BLaER1 (cell line): ENCODE measurements around the gene FBXO11.
A peak's percentile ranks its signal among the peaks of the same experiment; 100 is the strongest.
"Not testable (repeated sequence)": the region's sequence is repeated elsewhere in the genome, so short reads cannot be mapped to it uniquely, and the experiment has no call there.

Source experiments
- H3K27ac ChIP-seq: shearing (Covaris generic); formaldehyde crosslinking; 2 replicates; pipeline ENCODE4 v1.8.1; 2022
- H3K27me3 ChIP-seq: shearing (Covaris generic); formaldehyde crosslinking; 2 replicates; pipeline ENCODE4 v1.8.1; 2022
- H3K36me3 ChIP-seq: shearing (Covaris generic); formaldehyde crosslinking; 2 replicates; pipeline ENCODE4 v1.8.1; 2022
- H3K4me1 ChIP-seq: shearing (Covaris generic); formaldehyde crosslinking; 2 replicates; pipeline ENCODE4 v1.8.1; 2022
- H3K4me2 ChIP-seq: shearing (Covaris generic); formaldehyde crosslinking; 2 replicates; pipeline ENCODE4 v1.8.1; 2022
- H3K4me3 ChIP-seq: shearing (Covaris generic); formaldehyde crosslinking; 2 replicates; pipeline ENCODE4 v1.8.1; 2022
- H3K9ac ChIP-seq: shearing (Covaris generic); formaldehyde crosslinking; 2 replicates; pipeline ENCODE4 v1.8.1; 2022
- H3K9me3 ChIP-seq: shearing (Covaris generic); formaldehyde crosslinking; 2 replicates; pipeline ENCODE4 v1.8.1; 2022
- H4K20me1 ChIP-seq: shearing (Covaris generic); formaldehyde crosslinking; 2 replicates; pipeline ENCODE4 v1.8.1; 2022
- Cebpa-rat ChIP-seq: shearing (Covaris generic); IDR thresholded peaks from 2 replicates; pipeline ENCODE4 v1.8.1; 2022

The FBXO11 gene

DNA sequence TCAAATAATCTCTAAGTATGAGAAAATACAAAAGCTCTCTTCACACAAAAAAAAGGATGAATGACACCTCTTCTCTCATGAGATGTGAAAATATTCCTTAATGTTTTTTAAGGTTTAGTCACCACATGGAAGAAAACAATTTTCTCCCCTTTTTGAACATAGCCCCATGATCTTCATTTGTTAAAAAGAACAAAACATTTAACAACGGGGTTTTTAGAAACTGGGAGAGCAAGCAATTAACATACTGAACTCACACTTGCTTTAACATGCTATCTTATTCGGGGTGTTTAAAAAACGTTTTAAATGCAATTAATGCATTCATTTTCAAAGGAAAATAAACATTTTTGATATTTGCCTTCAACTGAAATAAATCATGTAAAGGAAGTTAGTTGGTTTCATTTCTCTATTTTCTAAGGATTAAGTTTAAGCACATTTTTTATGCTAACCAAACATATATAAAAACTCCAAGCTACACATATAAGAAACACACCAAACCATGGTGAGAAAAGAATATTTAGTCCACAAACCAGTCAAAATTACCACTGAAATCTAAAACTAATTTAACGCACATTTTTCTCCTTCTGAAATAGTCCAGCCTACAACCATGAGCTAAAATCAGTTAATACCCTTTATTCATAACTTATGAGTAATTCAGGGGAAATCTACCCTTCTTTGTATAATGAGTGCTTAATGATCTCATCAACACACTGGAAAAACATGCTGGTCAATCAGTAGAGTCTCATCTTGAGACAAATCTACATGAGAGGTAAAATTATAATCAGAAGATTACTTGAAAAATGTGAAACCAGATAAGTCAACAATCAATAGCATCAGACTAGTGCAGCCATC lies 8.2 kb downstream of the FBXO11 start:
- H3K27ac ChIP-seq: peak overlapping the region; percentile 61

DNA sequence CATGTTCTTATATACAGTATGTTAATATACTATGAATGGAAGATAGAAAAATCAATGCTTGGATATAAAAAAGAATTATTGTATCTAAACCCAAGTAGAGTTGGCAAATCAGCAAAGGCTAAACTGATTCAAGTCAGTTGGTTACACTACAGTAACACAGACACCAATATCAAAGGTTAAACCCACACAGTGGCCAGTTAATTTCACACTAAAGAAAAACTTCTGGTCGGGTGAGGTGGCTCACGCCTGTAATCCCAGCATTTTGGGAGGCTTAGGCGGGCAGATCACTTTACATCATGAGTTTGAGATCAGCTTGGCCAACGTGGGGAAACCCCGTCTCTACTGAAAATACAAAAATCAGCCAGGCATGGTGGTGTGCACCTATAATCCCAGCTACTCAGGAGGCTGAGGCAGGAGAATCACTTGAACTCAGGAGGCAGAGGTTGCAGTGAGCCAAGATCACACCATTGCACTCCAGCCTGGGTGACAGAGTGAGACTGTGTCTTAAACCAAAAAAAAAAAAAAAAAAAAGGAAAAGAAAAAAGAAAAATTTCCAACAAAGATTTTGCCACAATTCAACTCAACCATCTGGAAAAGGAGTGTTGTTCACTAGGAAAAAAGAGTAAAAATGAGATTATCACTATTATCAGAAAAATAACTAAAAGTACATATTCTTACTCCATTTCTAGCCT lies 9.0 kb downstream of the FBXO11 start:
- peaks cover 81% of the 10 kb centered on the region for H3K4me1 ChIP-seq
- not testable (repeated sequence) for H3K4me3 ChIP-seq, H3K27me3 ChIP-seq, H3K9me3 ChIP-seq
- H4K20me1 ChIP-seq: peaks cover 96% of the 10 kb centered on the region
- peak overlapping the region; percentile 67 for H3K4me2 ChIP-seq
- peaks cover 17% of the 10 kb centered on the region for H3K36me3 ChIP-seq
- peak overlapping the region; percentile 27 for H3K9ac ChIP-seq
- peak overlapping the region; percentile 61 for H3K27ac ChIP-seq

More for the DNA sequence above, 8.2 kb downstream of the FBXO11 start:
- Histone ChIP-seq H3K27me3 (no peaks in the 10 kb centered on the region), H3K4me3 (no peak overlapping the region), H3K36me3 (peaks cover 10% of the 10 kb centered on the region), H3K4me2 (peak overlapping the region; percentile 67), H3K9me3 (no peaks in the 10 kb centered on the region), H3K4me1 (peaks cover 82% of the 10 kb centered on the region), H4K20me1 (peaks cover 96% of the 10 kb centered on the region), H3K9ac (peak overlapping the region; percentile 27)
- TF ChIP-seq Cebpa-rat: no peak

- Histone ChIP-seq H3K9ac (no peak overlapping the region), H4K20me1 (peaks cover 96% of the 10 kb centered on the region), H3K4me3 (no peak overlapping the region), H3K4me2 (peak overlapping the region; percentile 25), H3K9me3 (no peaks in the 10 kb centered on the region), H3K4me1 (peaks cover 81% of the 10 kb centered on the region), H3K27ac (no peak overlapping the region), H3K27me3 (no peaks in the 10 kb centered on the region), H3K36me3 (peaks cover 21% of the 10 kb centered on the region)
- TF ChIP-seq Cebpa-rat: no peak
Measured at GRCh38 chr2:47896450-47896968, 9.8 kb downstream of the FBXO11 start.

GRCh38 chr2:47893771-47894170 lies 12.5 kb downstream of the FBXO11 start:
- no peaks in the 10 kb centered on the region for H3K9me3 ChIP-seq
- H3K4me2 ChIP-seq: no peak overlapping the region
- no peaks in the 10 kb centered on the region for H3K27me3 ChIP-seq
- H3K36me3 ChIP-seq: peaks cover 39% of the 10 kb centered on the region
- no peak overlapping the region for H3K9ac ChIP-seq
- no peak overlapping the region for H3K4me3 ChIP-seq
- no peak overlapping the region for H3K27ac ChIP-seq
- no peak for TF ChIP-seq Cebpa-rat
- peaks cover 100% of the 10 kb centered on the region for H4K20me1 ChIP-seq
- peaks cover 87% of the 10 kb centered on the region for H3K4me1 ChIP-seq

GRCh38 chr2:47892338-47892730 lies 14.0 kb downstream of the FBXO11 start:
- peaks cover 81% of the 10 kb centered on the region for H3K4me1 ChIP-seq
- H3K4me3 ChIP-seq: no peak overlapping the region
- no peak for TF ChIP-seq Cebpa-rat
- no peak overlapping the region for H3K27ac ChIP-seq
- no peak overlapping the region for H3K9ac ChIP-seq
- H3K27me3 ChIP-seq: no peaks in the 10 kb centered on the region
- H3K4me2 ChIP-seq: no peak overlapping the region
- H3K9me3 ChIP-seq: peaks cover 5% of the 10 kb centered on the region; the same call in 1 of the 2 replicates
- peaks cover 48% of the 10 kb centered on the region for H3K36me3 ChIP-seq
- peaks cover 100% of the 10 kb centered on the region for H4K20me1 ChIP-seq

DNA sequence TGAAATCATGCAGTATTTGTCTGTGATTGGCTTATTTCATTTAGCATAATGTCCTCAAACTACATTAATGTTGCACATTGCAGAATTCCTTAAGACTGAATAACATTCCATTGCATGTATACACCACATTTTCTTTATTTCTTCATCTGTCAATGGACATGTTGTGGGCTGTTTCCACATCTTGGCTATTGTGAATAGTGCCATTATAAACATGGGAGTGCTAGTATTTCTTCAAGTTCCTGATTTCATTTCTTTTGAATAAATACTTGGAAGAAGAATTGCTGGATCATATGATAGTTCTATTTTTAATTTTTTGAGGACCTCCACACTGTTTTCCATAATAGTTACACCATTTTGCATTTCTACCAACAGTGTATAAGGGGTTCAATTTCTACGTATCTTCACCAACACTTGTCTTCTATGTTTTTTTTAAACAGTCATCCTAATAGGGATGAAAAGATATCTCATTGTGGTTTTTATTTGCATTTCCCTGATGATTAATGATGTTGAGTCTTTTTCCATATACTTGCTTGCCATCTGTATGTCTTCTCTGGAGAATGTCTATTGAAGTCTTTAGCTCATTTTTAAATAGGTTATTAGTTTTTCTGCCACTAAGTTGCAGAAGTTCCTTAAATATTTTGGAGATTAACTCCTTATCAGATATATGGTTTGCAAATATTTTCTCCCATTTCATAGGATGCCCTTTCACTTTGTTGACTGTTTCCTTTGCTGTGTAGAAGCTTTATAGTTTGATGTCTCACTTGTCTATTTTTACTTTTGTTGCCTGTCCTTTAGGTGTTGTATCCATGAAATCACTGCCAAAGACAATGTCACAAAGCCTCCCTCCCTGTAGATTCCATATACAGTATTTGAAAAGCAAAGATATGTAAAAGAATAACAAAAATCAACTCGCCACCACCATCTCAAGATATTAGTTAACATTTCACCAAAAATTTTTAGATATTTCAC lies 14.6 kb downstream of the FBXO11 start:
- peaks cover 54% of the 10 kb centered on the region for H3K36me3 ChIP-seq
- no peak for TF ChIP-seq Cebpa-rat
- no peak overlapping the region for H3K9ac ChIP-seq
- H3K4me3 ChIP-seq: no peak overlapping the region
- no peaks in the 10 kb centered on the region for H3K27me3 ChIP-seq
- no peak overlapping the region; the same call in 1 of the 2 replicates for H3K4me2 ChIP-seq
- H3K4me1 ChIP-seq: peaks cover 74% of the 10 kb centered on the region
- no peak overlapping the region for H3K27ac ChIP-seq
- peaks cover 12% of the 10 kb centered on the region; the same call in 1 of the 2 replicates for H3K9me3 ChIP-seq
- peaks cover 100% of the 10 kb centered on the region for H4K20me1 ChIP-seq

- Histone ChIP-seq H3K9ac (no peak overlapping the region), H3K4me3 (no peak overlapping the region), H3K27me3 (no peaks in the 10 kb centered on the region), H3K4me1 (peaks cover 66% of the 10 kb centered on the region), H3K27ac (no peak overlapping the region), H4K20me1 (peaks cover 100% of the 10 kb centered on the region), H3K4me2 (0 out of 2 replicates have a peak overlapping the region, but pooled peaks have one; percentile 29), H3K36me3 (peaks cover 60% of the 10 kb centered on the region), H3K9me3 (peaks cover 12% of the 10 kb centered on the region; the same call in 1 of the 2 replicates)
- TF ChIP-seq Cebpa-rat: no peak
Measured at GRCh38 chr2:47890711-47891368, 15.5 kb downstream of the FBXO11 start.

DNA sequence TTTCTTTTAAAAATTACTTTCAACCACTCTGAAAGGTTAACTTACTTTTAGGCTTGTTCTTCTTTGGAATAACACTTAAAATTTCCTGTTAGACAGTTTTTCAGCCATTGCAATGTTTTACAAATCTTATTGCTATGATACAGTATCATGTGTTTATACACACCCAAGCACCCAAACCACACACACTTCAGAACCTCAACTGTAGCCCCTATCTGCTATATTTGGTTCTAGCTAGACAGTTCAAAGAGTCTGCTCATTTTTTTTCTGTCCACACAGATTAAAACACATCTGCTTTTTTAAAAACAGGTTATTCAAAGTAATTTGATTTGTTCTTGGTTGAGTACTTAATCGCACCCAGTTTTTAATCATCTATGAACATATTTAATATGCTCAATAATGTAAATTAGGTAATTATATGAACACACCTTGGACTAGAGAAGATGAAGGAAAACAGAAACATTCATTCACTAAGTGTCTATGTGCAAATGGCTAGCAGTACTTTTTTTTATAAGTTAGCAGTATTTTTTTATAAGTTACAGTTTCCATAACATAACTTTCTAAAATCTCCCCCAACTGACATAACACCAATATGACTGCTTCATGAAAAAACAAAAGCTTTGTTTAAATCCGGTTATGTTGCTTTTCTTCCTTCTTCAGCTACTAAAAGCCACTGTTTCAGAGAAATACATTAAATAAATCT lies 17.6 kb downstream of the FBXO11 start:
- no peak for TF ChIP-seq Cebpa-rat
- no peak overlapping the region for H3K9ac ChIP-seq
- peaks cover 27% of the 10 kb centered on the region for H3K9me3 ChIP-seq
- peaks cover 51% of the 10 kb centered on the region for H3K4me1 ChIP-seq
- H3K4me3 ChIP-seq: no peak overlapping the region
- no peaks in the 10 kb centered on the region for H3K27me3 ChIP-seq
- H3K4me2 ChIP-seq: peak overlapping the region; percentile 4
- no peak overlapping the region for H3K27ac ChIP-seq
- H3K36me3 ChIP-seq: peaks cover 78% of the 10 kb centered on the region
- H4K20me1 ChIP-seq: peaks cover 100% of the 10 kb centered on the region
